Stimulated activated CD4-positive, alpha-beta T cell treated with anti-CD3 and anti-CD28 coated beads, Interleukin-4, amount 100 ng/mL, for 4 hours (primary cell): ENCODE results near the gene PTGIS.
A peak's percentile ranks its signal among the peaks of the same experiment; 100 is the strongest.
"Not testable (repeated sequence)": the region's sequence is repeated elsewhere in the genome, so short reads cannot be mapped to it uniquely, and the experiment has no call there.

Experiments
- DNase-seq, 2 experiments: peaks; one replicate each; pipeline ENCODE4 v3.0.0-alpha.2; 2020

The PTGIS gene

DNA sequence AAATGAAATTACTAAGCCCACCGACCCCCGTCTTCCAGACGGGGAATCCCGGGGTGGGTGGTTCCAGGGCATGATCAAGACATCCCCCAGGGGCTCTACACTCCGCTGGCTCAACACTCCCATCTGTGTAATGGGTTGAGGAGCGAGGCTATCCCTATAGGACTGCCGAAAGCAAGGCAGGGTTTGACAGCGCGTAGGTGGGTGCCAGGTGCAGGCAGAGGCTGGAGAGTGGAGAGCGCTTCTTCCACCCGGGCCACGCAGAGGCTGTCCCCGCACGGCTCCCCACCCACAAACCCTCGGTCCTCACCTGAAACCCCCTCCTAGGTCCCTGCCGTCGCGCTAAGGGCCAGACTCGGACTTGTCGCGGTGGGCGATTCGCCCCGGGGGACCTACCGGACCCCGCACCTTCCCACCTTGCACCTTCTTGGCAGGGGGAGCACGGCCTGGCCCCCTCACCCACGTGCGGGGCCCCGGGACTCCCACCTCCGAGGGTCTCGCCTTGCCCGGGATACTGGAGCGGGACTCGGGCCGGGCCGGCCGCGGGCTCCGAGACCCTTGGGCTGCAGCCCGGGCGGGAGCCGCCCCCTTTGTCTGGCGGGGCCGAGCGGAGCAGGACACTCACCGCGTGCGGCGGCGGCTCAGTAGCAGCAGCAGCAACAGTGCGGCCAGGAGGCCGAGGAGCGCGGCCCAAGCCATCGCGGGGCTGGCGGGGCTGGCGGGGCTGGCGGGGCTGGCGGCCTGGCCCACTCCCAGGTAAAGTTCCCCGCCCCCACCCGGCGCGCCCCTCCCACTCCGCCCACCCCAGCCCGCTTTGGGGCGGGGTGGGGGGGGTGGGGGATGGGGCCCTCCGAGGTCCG lies at the start of gene PTGIS:
TSS of gene PTGIS (minus strand) at position 717 of the 857 bp plus-strand sequence. CDS start at position 696, 21 bp downstream.
- DNase-seq: no peak

DNA sequence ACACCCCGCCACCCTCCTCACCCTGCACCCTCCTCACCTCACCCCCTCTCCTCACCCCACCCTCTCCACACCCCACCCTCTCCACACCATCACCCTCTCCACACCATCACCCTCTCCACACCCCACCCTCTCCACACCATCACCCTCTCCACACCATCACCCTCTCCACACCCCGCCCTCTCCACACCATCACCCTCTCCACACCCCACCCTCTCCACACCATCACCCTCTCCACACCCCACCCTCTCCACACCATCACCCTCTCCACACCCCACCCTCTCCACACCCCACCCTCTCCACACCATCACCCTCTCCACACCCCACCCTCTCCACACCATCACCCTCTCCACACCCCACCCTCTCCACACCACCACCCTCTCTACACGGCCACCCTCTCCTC lies 49.5 kb upstream of the PTGIS start:
- not testable (repeated sequence) for DNase-seq

DNA sequence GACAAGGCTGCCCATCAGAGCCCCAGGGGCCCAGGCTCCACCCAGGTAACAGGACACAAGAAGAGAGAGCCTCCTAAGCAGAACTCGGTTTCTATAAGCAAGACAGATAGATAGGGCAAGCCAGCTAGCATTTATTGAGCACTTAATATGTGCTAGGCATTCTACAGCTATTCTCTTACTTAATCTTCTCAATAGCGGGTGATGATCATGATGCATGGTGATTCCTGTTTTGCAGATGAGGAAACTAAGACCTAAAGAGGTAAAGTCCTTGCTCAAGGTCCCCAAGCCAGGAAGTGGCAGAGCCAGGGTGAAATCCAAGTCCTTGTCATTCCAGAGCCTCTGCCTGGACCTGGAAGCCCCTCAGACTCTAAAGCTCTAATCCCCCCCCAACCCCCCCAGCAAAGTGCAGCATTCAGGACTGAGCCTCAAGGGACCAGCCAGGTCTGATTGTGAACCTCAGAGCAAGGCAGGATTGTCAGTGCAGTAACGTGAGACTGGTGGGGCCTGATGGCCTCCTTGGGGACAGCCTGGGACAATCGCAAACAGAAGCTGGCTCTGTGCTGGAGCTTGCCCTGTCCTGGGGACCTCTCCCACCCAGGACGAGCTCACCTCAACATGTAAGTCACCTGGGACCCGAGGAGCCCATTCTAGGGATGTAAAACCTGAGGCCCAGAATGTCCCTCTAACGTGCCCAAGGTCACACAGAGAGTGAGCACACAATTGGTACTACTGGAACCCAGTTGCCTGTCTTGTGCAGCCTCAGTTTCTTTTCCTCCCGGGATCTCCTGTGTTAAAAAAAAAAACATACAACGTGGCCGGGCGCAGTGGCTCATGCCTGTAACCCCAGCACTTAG lies 48.4 kb upstream of the PTGIS start:
- no peak for DNase-seq

DNA sequence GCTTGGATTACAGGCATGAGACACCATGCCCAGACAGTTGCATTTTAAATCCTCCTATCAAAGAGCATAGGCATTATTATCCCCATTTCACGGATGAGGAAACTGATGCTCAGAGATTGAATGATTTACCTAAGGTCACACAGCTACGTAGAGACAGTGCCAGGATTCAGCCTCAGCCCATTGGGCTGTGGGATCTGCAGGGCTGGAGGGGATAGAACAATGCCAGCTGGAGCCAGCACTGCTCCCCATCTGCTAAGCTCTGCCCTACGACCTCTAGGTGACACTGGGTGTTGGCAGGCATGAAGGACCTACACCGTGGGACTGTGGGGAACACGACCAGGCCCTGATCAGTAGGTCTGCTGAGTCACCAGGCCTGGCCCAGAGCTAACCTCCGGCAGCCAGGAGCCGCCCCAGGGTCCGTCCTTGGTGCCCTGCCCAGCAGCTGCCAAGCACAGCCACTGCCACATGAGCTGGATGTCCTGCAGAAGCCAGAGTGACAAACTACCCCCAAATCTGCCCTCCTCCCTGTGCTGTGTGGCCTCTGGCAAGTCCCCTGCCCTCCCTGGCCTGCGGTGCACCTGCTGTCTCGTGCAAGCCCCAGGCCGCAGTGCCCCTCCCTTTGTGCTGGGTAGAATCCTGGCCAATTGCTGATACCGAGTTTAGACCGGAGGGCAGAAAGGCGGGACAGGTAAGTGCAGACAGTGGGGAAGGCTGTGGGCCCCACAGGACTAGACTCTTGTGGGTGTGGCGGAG lies 47.6 kb upstream of the PTGIS start:
- DNase-seq: no peak

DNA sequence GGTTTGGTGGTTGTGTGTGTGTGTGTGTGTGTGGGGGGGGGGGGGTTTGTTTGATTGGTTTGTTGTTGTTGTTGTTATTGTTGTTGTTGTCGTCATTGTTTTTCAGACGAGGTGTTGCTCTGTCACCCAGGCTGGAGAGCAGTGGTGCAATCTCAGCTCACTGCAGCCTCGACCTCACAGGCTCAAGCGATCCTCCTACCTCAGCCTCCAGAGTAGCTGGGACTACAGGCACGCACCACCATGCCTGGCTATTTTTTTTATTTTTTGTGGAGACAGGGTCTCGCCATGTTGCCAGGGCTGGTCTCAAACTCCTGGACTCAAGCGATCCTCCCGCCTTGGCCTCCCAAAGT lies 47.1 kb upstream of the PTGIS start:
- DNase-seq: not testable (repeated sequence)

DNA sequence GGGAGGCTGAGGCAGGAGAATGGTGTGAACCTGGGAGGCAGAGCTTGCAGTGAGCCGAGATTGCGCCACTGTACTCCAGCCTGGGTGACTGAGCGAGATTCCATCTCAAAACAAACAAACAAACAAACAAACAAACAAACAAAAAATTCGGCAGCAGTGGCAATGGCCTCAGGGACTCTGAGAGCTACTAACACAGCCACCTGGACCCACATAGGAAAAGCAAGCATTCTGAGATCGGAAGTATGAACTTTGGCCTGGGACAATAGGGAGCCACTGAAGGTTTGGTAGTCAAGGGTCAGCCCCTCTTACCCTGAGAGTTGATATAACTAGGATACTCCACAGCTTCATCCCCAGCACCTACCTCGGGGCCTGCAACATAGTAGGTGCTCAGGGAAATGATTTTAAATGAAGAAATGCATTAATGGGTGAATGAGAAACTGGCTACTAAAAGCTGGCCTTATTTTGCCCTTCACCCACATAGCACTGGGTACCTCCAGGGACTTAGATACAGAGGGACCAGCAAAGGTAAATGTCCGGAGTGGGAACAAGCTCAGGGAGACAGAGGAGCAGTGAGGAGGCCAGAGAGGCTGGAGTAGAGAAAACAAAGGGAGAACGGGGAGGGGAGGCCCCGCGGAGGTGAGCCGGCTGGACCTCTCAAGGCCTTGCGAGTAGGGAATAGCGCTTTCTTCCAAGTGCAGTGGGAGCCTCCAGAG lies 46.6 kb upstream of the PTGIS start:
- DNase-seq: no peak

DNA sequence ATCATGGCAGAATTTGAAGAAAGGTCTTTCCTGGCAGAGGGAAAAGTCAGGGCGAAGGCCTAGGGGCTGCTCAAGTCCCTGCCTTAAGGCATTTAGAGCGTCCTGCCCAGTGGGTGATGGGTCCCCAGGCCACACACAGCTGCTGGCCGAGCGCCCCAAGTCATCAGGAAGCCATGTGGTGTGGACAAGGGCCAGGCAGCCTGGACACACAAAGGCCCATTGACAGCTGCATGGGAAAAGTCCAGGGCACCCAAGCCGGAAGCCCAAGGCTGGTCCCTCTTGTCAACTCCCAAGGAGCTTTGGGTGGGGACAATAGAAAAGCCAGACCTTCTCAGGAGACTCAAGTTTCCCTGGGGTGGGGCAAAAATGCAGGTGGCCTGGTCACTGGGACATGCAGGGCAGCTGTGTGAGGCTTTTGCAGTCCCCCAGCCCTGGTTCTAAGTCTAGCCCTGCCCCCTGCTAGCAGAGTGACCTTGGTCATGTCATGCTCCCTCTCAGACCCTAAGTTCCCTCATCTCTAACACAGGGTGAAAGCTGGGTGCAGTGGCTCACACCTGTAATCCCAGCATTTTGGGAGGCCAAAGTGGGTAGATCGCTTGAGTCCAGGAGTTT lies 44.3 kb upstream of the PTGIS start:
- DNase-seq: no peak

DNA sequence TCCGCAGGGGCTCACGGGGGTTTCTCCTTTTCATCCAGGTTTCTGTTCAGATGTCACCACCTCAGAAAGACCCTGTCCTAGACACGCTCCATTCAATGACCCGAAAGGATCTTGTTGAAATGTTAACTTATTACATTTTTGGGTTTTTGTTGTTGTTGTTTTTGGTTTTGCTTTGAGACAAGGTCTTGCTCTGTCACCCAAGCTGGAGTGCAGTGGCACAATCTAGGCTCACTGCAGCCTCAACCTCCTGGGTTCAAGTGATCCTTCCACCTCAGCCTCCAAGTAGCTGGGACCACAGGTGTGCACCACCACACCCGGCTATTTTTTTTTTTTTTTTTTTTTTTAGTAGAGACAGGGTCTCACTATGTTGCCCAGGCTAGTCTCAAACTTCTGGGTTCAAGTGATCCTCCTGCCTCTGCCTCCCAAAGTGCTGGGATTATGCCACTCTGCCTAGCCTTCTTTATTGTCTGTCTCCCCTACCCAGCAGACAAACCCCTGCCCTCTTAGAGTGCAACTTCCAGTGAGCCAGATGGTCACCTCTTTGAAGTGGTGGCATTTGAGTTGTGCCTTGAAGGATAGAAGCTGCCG lies 43.7 kb upstream of the PTGIS start:
- not testable (repeated sequence) for DNase-seq

DNA sequence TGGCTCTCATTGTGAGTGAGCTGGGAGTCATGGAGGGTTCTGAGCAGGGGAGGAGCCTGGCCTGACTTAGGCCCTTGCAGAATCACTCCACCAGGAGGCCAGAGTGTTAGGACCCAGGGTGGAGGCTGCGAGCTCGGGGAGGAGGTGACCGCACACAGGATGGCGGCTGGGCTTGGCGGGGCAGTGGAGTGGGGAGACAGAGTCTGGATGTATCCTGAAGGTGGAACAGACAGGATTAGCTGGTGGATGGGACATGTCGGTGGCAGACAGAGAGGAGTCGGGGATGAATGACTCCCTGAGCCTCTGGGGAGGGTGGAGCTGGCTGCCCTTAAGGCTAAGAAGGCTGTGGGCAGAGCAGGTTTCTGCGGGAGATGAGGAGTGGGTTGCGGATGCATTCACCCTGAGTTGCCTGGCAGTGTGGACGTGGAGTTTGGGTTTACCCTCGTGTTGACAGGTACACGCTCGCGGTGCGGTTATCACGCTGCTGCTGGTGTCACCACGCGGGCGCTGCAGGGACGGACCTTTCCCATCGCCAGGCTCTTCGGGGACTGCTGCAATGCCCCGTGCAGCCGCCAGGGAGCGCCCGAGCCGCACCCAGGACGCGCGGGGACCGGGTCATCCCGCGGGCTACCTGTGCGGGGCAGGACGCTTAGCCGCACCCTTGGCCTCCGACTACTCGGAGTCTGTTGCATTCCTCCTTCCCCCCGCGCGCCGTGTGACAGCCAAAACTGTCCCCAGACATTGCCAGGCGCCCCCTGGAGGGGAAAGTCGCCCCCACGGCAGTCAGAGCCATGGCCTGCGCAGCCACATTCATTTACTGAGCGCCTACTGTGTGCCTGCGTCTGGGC lies 43.0 kb upstream of the PTGIS start:
- DNase-seq: peak; percentile 52 to 75

DNA sequence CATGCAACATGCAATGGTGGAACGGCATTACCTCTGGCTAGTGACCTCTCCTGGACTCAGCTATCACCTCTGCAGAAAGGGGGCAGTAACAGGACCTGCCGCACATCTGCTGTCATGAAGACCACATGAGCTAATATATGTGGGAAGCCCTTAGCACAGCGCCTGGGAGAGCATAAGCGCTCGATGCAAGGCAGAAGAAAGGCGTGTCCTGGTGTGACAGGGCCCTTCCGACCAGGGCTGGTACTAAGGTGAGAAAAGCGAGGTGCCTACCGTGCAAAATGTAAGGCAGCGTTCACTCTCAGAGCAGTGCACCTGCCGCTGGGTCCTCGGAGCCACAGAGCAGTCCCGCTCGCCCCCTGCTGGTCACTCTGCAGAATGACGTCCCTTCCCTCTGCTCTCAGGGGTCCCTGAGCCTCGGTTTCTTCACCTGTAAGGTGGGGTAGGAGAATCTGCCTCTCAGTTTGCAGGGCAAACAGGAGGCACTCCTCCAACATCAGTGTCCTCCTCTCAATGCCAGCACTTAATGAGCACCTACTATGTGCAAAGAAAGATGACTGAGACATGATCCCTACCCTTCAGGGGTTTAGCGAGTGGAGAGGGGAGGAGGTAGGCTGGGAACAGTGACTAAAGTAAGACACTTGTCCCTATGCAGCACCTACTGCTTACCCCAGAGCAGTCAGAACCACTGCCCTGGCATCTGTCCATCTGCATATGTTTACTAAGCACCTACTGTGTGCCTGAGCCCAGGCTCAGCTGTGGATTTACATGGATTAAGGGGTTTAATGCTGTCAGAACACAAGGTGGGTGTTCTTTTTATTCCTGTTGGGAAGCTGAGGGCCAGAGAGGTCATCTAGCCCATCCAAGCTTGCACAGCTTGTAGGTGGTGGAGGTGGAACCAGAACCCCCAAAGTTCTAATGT lies 41.1 kb upstream of the PTGIS start:
- peak; percentile 64 to 71 for DNase-seq

DNA sequence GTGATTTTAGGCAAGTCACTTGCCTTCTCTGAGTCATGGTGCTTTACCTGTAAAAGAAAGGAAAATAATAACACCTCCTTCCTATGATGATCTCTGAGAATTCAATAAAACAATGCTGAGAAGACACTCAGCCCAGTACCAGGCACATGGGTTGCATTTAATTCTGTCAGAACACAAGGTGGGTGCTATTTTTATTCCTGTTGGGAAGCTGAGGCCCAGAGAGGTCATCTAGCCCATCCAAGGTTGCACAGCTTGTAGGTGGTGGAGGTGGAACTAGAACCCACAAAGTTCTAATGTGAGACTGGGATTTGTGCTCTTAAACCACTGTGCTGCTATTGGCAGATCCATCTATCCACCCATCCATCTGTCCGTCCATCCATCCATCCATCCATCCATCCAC lies 39.6 kb upstream of the PTGIS start:
- no peak for DNase-seq

DNA sequence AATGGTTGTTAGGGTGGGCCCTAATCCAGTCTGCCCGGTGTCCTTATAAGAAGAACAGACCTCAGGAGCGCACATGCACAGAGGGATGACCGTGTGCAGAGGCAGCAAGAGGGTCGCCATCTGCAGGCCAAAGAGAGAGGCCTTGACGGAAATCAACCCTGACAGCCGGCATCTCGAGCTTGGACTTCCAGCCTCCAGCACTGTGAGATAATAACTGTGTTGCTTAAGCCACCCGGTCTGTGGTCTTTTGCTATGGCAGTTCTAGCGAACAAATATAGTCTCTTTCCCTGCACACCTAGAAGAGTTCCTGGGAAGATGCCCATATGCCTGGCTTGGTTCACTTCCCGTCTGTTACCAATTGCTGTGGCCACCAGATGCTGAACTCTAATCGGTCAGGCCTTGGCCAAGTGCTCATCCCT lies 35.3 kb upstream of the PTGIS start:
- no peak for DNase-seq

DNA sequence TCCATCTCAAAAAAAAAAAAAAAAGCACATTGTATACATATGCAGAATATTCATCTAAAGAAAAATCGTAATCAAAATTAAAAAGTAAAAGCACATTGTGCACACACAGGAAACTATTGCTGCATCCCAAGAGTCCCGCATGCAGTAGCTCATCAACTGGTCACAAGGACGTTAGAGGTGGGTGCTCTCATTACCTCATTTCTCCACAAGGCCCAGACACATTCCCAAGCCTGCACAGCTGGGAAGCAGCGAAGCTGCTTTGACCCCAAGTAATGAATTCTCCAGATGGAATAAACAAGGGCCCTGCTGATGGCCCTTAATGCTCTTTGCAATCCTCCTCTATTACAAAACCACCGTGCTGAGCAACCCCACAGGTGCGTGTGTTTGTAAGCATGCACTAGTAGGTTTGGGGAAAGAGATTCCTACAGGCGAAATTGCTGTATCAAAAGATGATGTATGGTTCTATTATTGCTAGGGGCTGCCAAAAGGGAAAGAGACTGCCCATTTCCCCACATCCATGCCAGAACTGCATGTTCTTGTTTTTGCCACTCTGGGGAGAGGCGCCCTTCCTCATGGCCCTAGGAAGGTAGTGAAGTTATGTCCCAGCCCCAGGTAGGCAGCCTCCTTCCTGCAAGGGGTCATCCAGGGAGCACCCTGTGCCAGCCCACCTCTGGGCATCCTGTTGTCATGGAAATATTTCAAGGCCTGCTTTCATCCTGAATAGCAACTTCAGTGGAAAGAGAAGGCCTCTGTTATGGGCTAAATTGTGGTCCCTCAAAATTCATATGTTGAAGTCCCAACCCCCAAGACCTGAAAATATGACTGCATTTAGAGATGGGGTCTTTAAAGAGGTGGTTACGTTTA lies 34.6 kb upstream of the PTGIS start:
- DNase-seq: no peak

DNA sequence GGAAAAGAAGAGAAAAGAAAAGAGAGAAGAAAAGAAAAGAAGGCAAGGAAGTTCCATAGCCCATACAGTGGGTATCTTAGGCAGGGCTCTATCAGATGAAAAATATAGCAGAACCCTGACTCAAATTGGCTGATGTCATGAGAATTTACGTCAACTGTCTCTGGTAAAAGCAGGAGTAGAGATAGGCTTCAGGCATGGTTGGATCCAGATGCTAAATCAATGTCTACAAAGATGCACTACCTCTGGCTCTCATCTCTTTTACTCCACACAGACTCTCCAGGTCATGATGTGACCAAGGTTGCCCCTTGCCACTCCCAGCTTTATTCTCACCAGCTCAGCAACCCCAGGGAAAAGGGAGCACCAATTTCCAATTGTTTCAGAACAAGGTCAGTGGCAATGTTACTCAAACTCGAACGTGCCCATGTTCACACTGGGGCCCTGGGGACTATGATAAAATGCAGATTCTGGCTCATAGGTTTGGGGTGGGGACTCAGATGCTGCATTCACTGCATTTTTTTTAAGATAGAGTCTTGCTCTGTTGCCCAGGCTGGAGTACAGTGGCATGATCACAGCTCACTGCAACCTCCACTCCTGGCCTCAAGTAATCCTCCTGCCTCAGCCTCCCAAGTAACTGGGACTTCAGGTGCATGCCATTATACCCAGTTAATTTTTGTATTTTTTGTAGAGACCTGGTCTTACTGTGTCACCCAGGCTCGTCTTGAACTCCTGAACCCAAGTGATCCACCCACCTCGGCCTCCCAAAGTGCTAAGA lies 33.4 kb upstream of the PTGIS start:
- DNase-seq: no peak

DNA sequence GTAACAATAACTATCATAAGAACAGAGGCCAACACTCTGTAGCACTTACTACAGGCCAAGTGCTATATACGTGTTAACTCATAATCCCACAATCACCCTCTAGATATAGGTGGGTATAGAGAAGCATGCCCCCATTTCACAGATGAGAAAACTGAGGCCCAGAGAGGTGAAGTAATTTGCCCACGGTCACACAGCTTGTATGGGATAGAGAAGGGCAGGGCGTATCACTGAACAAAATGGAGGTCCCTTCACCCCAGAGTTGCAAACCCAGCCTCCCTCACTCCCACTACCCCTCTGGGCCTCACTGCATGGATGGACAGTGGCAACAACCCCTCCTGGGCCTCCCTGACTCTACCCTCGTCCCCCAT lies 31.8 kb upstream of the PTGIS start:
- no peak for DNase-seq

DNA sequence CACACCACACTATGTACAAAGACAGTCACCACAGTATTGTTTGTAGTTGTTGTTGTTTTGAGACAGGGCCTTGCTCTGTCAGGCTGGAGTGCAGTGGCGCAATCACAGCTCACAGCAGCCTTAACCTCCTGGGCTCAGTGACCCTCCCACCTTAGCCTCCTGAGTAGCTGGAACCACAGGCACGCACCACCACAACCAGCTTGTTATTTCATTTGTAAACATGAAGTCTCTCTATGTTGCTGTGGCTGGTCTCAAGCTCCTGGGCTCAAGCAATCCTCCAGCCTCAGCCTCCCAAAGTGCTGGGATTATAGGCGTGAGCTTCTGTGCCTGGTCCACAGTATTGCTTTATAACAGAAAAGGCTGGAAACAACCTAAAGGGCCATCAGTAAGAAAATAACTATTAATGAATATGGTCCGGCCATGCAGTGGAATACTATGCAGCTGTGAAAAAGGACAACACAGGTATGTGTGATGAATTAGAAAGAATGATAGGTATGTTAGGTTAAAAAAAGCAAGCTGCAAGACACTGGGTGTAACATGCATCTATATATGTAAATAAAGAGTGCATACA lies 30.0 kb upstream of the PTGIS start:
- DNase-seq: no peak

DNA sequence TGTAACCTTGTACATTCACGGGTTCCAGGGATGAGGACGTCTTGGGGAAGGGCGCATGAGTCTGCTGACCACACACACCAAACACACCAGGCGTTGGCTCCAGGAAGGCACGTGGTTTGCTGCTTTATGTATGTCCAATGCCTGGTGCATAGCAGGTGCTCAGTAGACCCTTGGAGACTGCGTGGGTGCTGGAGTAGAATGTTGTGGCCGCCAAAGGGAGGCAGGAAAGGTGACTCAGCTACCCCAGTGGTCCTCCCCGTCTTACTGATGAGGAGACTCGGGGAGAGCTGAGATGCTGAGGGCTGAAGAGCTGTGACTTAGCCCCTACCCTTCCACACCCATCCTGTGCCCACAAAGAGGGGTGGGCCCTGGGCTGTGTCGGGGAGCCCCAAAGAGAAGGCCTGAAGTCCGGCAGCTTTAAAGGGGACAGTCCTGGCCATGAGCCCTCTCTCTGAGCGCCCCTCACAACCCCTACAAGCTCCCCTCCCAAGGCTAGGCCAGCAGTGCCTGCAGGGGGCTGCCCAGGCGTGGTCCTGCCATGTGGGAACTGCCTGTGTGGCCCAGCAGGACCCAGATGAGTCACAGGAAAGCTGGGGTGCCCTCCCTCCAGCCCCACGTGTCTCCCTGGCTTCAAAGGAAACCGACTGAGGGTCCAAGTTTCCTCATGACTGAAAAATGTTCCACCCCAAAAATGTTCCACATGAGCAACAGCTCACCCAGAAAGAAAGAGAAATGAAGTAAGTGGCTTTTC lies 28.0 kb upstream of the PTGIS start:
- peak; percentile 42 to 59 for DNase-seq
